ENCODE results near the gene KCNK7.

The KCNK7 gene

DNA sequence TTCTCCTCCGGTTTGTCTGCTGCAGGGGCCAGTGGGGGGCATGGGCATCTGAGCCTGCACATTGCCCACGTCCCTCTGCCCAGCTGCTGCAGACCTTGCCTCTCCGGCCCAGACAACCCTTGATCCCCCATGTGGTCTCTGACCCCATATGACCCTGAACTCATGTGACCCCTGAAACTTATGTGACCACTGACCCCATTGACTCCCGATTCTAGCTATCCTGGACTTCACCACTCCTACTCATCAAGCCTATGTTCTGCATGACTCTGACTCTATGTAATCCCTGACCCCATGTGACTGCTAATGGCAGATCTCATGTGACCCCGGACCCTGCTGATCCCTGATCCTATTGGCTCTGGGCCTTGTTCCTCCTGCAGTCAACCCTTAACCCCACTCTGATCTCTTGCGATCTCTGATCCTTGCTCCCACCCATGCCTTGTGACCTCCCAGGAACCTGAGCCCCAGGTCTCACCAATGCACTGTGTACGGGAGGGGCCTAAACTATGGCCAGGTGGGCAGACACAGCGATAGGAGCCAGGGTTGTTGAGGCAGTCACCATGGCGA, 43.1 kb downstream of the KCNK7 start:
- no peak overlapping the region for H3K4me3 ChIP-seq (ENCODE audit: low read depth, low read length)
- TF ChIP-seq, protein P1, sequence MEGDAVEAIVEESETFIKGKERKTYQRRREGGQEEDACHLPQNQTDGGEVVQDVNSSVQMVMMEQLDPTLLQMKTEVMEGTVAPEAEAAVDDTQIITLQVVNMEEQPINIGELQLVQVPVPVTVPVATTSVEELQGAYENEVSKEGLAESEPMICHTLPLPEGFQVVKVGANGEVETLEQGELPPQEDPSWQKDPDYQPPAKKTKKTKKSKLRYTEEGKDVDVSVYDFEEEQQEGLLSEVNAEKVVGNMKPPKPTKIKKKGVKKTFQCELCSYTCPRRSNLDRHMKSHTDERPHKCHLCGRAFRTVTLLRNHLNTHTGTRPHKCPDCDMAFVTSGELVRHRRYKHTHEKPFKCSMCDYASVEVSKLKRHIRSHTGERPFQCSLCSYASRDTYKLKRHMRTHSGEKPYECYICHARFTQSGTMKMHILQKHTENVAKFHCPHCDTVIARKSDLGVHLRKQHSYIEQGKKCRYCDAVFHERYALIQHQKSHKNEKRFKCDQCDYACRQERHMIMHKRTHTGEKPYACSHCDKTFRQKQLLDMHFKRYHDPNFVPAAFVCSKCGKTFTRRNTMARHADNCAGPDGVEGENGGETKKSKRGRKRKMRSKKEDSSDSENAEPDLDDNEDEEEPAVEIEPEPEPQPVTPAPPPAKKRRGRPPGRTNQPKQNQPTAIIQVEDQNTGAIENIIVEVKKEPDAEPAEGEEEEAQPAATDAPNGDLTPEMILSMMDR (IDR thresholded peaks at IDR 0.05; ENCODE audit: low read depth, low read length) = no peak

DNA sequence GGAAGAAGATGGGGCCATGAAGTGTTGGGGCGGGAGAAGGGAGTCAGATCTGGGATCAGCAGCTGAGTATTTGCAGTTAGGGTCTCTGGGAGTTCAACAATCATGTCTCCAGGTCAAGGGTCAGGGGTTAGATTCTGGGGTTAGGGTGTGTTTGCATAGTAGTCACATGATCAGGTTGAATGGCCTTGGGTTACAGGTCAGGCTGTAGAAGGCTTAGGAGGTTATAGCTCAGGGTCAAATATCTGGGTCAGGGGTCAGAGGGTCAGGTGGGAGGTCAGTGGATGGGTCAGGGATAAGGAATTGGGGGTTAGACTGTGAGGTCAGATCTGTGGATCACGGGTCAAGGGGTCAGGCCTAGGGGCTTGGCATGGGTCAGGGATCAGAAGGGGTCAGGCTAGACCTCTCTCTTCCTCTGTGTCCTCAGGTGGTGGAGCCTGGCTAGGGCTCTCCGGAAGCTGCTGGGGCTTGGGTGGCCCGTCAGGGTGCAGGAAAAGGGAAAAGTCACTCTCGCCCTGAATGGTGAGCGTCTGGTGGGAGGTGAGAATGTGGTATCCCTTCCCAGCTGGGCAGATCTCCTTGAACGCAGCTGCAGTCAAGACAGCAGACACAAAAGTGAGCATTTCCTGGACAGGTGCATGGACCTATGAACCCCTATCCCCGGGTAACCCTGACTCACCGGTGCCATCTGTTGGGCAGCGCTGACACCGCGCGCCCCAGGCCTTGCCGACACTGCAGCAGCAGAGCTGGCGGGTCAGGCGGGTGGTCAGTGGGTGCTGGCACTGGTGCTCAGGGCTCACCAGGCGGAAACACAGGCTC, 43.8 kb downstream of the KCNK7 start:
- H3K4me3 ChIP-seq (ENCODE audit: low read depth, low read length) = no peak overlapping the region
- TF ChIP-seq, protein P1 (IDR thresholded peaks at IDR 0.05; ENCODE audit: low read depth, low read length) = no peak

DNA sequence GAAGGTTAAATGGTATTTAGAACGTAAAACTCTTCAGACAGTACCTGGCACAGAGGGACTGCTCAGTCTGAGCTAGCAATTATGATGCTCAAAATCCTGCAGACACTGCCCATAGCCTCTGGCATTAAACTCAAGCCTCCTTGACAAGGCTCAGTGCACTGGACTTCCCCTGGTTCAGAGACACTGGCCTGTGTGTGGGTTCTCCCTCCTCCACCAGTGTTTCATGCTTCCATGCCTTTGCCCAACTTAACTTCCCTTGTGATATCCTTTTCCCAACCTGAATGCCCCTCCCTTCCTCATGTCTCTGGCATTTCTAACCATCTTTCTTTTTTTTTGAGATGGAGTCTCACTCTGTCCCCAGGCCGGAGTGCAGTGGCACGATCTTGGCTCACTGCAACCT, 46.5 kb downstream of the KCNK7 start:
- H3K4me3 ChIP-seq (ENCODE audit: low read depth, low read length) = no peak overlapping the region
- TF ChIP-seq, protein P1 (IDR thresholded peaks at IDR 0.05; ENCODE audit: low read depth, low read length) = no peak

DNA sequence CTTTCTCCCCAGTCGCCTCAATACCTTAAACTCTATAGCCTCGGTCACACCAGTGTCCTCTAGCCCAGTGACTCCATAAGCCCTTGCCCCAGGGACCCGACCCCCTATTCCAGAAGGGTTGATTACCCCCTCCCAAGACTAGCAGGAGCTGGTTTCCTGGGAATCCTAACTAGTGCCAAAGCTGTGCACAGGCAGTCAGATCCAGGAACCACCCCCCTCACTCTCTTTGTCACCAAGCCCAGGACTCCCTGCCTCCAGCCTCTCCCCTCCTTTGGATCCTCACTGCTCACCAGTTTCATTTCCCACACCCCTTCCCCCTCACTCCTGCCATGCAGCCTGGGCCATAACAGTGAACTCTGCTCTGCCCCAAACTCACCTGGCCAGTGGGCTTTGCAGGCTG, 47.2 kb downstream of the KCNK7 start:
- no peak overlapping the region for H3K4me3 ChIP-seq (ENCODE audit: low read depth, low read length)
- TF ChIP-seq, protein P1 (IDR thresholded peaks at IDR 0.05; ENCODE audit: low read depth, low read length) = no peak

DNA sequence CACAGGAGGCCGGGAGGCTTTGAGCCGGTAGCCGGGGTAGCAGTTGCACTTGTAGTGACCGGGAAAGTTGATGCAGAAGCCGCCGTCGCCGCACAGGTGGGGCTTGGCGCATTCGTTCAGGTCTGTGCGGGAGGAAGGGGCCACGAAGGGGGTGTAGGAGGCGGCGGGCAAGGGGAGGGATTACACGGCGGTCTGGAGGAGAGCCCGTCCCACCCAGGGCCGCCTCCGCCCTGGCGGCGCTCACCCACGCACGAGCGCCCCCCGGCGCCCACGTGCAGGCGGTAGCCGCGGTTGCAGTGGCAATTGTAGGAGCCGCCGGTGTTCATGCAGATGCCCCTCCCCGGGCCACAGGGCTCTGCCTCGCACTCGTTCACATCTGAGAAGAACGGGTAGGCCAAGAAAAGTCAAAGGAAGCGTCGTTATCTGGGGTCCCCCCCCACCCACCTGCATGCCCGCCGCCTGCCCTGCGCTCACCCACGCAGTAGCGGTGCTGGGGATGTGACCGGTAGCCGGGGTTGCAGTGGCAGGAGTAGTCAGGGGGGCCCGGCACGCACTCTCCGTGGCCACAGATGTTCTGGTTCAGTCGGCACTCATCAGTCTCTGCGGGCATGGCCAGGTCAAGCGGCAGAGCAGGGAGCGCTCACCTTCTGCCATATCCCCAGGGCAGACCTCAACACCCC, 48.0 kb downstream of the KCNK7 start:
- TF ChIP-seq, protein P1 (IDR thresholded peaks at IDR 0.05; ENCODE audit: low read depth, low read length) = no peak

DNA sequence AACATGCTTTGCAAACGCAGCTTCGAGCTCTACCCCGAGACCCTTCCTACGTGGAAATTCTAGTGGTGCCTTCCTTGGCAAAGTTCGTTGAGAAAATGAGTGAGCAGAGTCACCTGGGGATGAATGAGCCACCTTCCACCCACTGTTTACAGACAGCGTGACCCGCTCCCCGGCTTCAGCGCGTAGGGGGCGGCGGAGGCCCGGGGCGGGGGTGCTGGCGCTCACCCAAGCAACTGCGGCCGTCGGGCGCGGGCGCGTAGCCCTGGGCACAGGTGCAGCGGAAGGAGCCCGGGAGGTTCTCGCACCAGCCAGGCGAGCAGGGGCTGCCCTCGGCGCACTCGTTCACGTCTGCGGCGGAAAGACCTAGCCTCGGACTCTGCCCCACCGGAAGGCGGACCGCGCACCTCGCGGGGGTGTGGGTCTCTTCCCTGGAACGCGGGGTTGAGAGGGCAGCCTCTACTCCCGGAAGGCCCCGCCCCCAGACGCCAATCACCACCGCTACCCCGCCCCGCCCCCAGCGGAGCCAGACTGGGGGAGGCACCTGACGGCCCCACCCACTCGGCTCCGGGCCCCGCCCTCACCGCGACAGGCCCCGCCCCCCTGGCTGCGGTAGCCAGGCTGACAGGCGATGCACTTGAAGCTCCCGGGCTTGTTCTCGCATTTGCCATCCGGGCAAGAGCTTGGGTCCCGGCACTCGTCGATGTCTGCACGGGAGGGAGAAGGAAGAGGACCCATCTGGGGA, 49.2 kb downstream of the KCNK7 start:
- TF ChIP-seq, protein P1 (IDR thresholded peaks at IDR 0.05; ENCODE audit: low read depth, low read length) = no peak
- H3K4me3 ChIP-seq (ENCODE audit: low read depth, low read length) = no peak overlapping the region

More for the DNA sequence above, 48.0 kb downstream of the KCNK7 start:
- H3K4me3 ChIP-seq (ENCODE audit: low read depth, low read length) = no peak overlapping the region

Measured in WI38 (cell line).